Bronchial epithelial cell (primary cell): Measurements from ENCODE around the gene SLX4IP. TPM values are rescaled to one million over a fixed set of nuclear protein-coding genes. Genes with fewer than 3 reads are reported as not detected.

Experiments used
- DNase-seq: peaks from one replicate; pipeline ENCODE4 v3.0.0-alpha.2; 2010; ENCODE audit warnings: low read depth
- FAIRE-seq: peaks from 2 replicates; lab custom pipeline; 2011; peaks lifted over from hg19 to GRCh38; lab: Jason Lieb, UNC
- H3K27me3 ChIP-seq: 2 replicates; pipeline ENCODE4 v1.5.1; 2011; ENCODE audit warnings: low read length; ENCODE audit not compliant: control insufficient read depth, insufficient read depth
- H3K36me3 ChIP-seq: 2 replicates; pipeline ENCODE4 v1.5.1; 2011; ENCODE audit warnings: low read length; ENCODE audit not compliant: control insufficient read depth, insufficient read depth
- H3K4me3 ChIP-seq: 2 replicates; pipeline ENCODE4 v1.5.1; 2011; ENCODE audit warnings: mild to moderate bottlenecking, low read depth, low read length, control low read depth
- total RNA-seq: library from RNA; depleted of rRNA; stranded (reverse); fragments of >200 nt; gene quantifications from 2 replicates; pipeline ENCODE4 v1.2.1, GENCODE V29; 2014
- TF ChIP-seq, protein P1 (sequence below): IDR thresholded peaks from 2 replicates; pipeline ENCODE4 v1.5.1; 2011; ENCODE audit warnings: mild to moderate bottlenecking, moderate library complexity, low read length, control low read depth, inconsistent platforms; ENCODE audit not compliant: insufficient read depth, severe bottlenecking

SLX4IP gene
- total RNA-seq, 1 donor from 2014 or later: 3.9 TPM

GRCh38 chr20:10492065-10492464, 57.0 kb downstream of the SLX4IP start:
- no peaks in the 10 kb centered on the region for H3K27me3 ChIP-seq
- DNase-seq (peak; percentile 45), FAIRE-seq (no peak)
- H3K4me3 ChIP-seq: no peak overlapping the region
- no peaks in the 10 kb centered on the region for H3K36me3 ChIP-seq
- TF ChIP-seq, protein P1, sequence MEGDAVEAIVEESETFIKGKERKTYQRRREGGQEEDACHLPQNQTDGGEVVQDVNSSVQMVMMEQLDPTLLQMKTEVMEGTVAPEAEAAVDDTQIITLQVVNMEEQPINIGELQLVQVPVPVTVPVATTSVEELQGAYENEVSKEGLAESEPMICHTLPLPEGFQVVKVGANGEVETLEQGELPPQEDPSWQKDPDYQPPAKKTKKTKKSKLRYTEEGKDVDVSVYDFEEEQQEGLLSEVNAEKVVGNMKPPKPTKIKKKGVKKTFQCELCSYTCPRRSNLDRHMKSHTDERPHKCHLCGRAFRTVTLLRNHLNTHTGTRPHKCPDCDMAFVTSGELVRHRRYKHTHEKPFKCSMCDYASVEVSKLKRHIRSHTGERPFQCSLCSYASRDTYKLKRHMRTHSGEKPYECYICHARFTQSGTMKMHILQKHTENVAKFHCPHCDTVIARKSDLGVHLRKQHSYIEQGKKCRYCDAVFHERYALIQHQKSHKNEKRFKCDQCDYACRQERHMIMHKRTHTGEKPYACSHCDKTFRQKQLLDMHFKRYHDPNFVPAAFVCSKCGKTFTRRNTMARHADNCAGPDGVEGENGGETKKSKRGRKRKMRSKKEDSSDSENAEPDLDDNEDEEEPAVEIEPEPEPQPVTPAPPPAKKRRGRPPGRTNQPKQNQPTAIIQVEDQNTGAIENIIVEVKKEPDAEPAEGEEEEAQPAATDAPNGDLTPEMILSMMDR: no peak

- no peaks in the 10 kb centered on the region for H3K27me3 ChIP-seq
These were observed 57.7 kb downstream of the SLX4IP start for GRCh38 chr20:10492844-10493243.

GRCh38 chr20:10495173-10495572, 60.1 kb downstream of the SLX4IP start:
- DNase-seq: no peak
- Histone ChIP-seq H3K4me3 (no peak overlapping the region), H3K36me3 (no peaks in the 10 kb centered on the region), H3K27me3 (no peaks in the 10 kb centered on the region)
- no peak for FAIRE-seq
- TF ChIP-seq, protein P1: no peak

More at GRCh38 chr20:10492844-10493243, 57.7 kb downstream of the SLX4IP start:
- TF ChIP-seq, protein P1: no peak
- no peaks in the 10 kb centered on the region for H3K36me3 ChIP-seq
- DNase-seq: no peak
- FAIRE-seq: no peak
- no peak overlapping the region for H3K4me3 ChIP-seq

- Histone ChIP-seq H3K27me3 (no peaks in the 10 kb centered on the region), H3K4me3 (no peak overlapping the region), H3K36me3 (no peaks in the 10 kb centered on the region)
- FAIRE-seq (no peak), DNase-seq (no peak)
- TF ChIP-seq, protein P1: no peak
These were observed 61.4 kb downstream of the SLX4IP start for GRCh38 chr20:10496465-10496864.

GRCh38 chr20:10497283-10497682, 62.2 kb downstream of the SLX4IP start:
- Histone ChIP-seq H3K36me3 (no peaks in the 10 kb centered on the region), H3K27me3 (no peaks in the 10 kb centered on the region), H3K4me3 (no peak overlapping the region)
- DNase-seq (no peak), FAIRE-seq (no peak)
- TF ChIP-seq, protein P1: no peak

- TF ChIP-seq, protein P1: no peak
- H3K36me3 ChIP-seq: no peaks in the 10 kb centered on the region
- H3K27me3 ChIP-seq: no peaks in the 10 kb centered on the region
- FAIRE-seq (no peak), DNase-seq (no peak)
- H3K4me3 ChIP-seq: no peak overlapping the region
These were observed 62.7 kb downstream of the SLX4IP start for GRCh38 chr20:10497791-10498190.
